ENCODE measurements around the gene DYNC1LI2. TPM values are rescaled to one million over a fixed set of nuclear protein-coding genes. Genes with fewer than 3 reads are reported as not detected.

The DYNC1LI2 gene
- total RNA-seq, 1 experiment from 2014 or later: 94.2 TPM

- Histone ChIP-seq H4K5ac (ENCODE audit: insufficient read length, low read depth, low read length) (no peak overlapping the region), H2BK5ac (ENCODE audit: insufficient read length, low read length) (no peak overlapping the region), H3T11ph (ENCODE audit: low read length) (no peak overlapping the region), H3K23me2 (ENCODE audit: insufficient read length, low read depth, low read length, poor library complexity, severe bottlenecking) (no peaks in the 10 kb centered on the region), H2AK5ac (ENCODE audit: insufficient read length, low read length) (no peak overlapping the region), H3K27ac (ENCODE audit: insufficient read length, low read depth, low read length) (no peak overlapping the region), H2AFZ (ENCODE audit: low read length) (no peak overlapping the region), H2BK12ac (ENCODE audit: insufficient read length, low read depth, low read length) (no peak overlapping the region), H3K18ac (ENCODE audit: insufficient read length, low read depth, low read length) (no peak overlapping the region), H3K23ac (ENCODE audit: insufficient read length, low read depth, low read length) (no peak overlapping the region), H3K4me2 (ENCODE audit: insufficient read depth, insufficient read length, low read length) (no peak overlapping the region), H3K27me3 (ENCODE audit: insufficient read depth, low read length) (no peaks in the 10 kb centered on the region), H3K56ac (ENCODE audit: insufficient read length, low read depth, low read length) (no peak overlapping the region), H3K9ac (ENCODE audit: extremely low read depth, insufficient read length, low read length) (no peak overlapping the region), H3K14ac (ENCODE audit: insufficient read depth, low read length) (no peak overlapping the region; the same call in 1 of the 2 replicates), H3K4ac (ENCODE audit: low read depth, low read length) (no peak overlapping the region), H2BK20ac (ENCODE audit: low read depth, low read length, poor library complexity, severe bottlenecking) (no peak overlapping the region), H2BK120ac (ENCODE audit: low read depth, low read length, poor library complexity, severe bottlenecking) (no peak overlapping the region), H4K8ac (replicated peaks; ENCODE audit: insufficient read length, low read depth, low read length) (no peak overlapping the region), H3K9me3 (ENCODE audit: control insufficient read depth, low read depth, low read length) (no peaks in the 10 kb centered on the region), H3K79me1 (ENCODE audit: insufficient read depth, low read depth, low read length, poor library complexity, severe bottlenecking) (peaks cover 4% of the 10 kb centered on the region), H4K91ac (ENCODE audit: insufficient read length, low read depth, low read length) (no peak overlapping the region), H2BK15ac (ENCODE audit: low read depth, low read length) (no peak overlapping the region), H3K4me1 (ENCODE audit: insufficient read depth, low read length) (no peaks in the 10 kb centered on the region), H4K20me1 (ENCODE audit: control insufficient read depth, insufficient read depth, insufficient read length) (peaks cover 3% of the 10 kb centered on the region), H3K79me2 (ENCODE audit: insufficient read depth, low read length) (no peaks in the 10 kb centered on the region; the same call in 1 of the 2 replicates)
- Mint-ChIP-seq H3K4me1 (peaks cover 10 to 11% of the 10 kb centered on the region in 2 experiments; a peak in 3 of 4 replicates), H3K4me3 (no peak overlapping the region), H3K9me3 (no peaks in the 10 kb centered on the region; a peak in 1 of 5 replicates), H3K27ac (no peak overlapping the region), H3K36me3 (ENCODE audit: insufficient read depth in 1 of 3, low read depth in 3 of 3) (peaks cover 2 to 12% (median 4%) of the 10 kb centered on the region in 3 experiments; a peak in 5 of 7 replicates), H3K27me3 (ENCODE audit: low read depth) (no peaks in the 10 kb centered on the region)
- TF ChIP-seq CTCF (conservative IDR thresholded peaks at IDR 0.05): no peak
- WGBS (ENCODE audit: extremely low coverage, insufficient read length, low lambda C conversion rate): no CpG with 5 or more reads among the region's 4 CpGs
- no peak for DNase-seq
Observed at GRCh38 chr16:66681676-66682075, 69.7 kb downstream of the DYNC1LI2 start.
